D341Med (cell line): ENCODE data around the gene MRPL42.
A peak's percentile ranks its signal among the peaks of the same experiment; 100 is the strongest.

Source experiments
- DNase-seq: peaks from one replicate; pipeline ENCODE4 v3.0.0; 2012; ENCODE audit warnings: low spot score

MRPL42 gene

GRCh38 chr12:93500201-93500600 is 32.9 kb downstream of the MRPL42 start:
- DNase-seq, result no peak

GRCh38 chr12:93500667-93501066 is 33.4 kb downstream of the MRPL42 start:
- no peak for DNase-seq

- DNase-seq, result peak; percentile 42
Measured at GRCh38 chr12:93502802-93503623, 35.7 kb downstream of the MRPL42 start.

GRCh38 chr12:93507165-93507564 is 39.9 kb downstream of the MRPL42 start:
- DNase-seq, result no peak

- DNase-seq, result no peak
Measured at GRCh38 chr12:93509506-93509905, 42.2 kb downstream of the MRPL42 start.

GRCh38 chr12:93514853-93515252 is 47.5 kb downstream of the MRPL42 start:
- no peak for DNase-seq

- no peak for DNase-seq
Measured at GRCh38 chr12:93518725-93519124, 51.4 kb downstream of the MRPL42 start.

- no peak for DNase-seq
Measured at GRCh38 chr12:93519859-93520258, 52.5 kb downstream of the MRPL42 start.

GRCh38 chr12:93520454-93520853 is 53.1 kb downstream of the MRPL42 start:
- DNase-seq, result no peak

GRCh38 chr12:93521225-93522080 is 54.1 kb downstream of the MRPL42 start:
- DNase-seq, result no peak

GRCh38 chr12:93524386-93525133 is 57.2 kb downstream of the MRPL42 start:
- no peak for DNase-seq

GRCh38 chr12:93526786-93527428 is 59.6 kb downstream of the MRPL42 start:
- DNase-seq, result no peak

GRCh38 chr12:93530358-93530757 is 63.0 kb downstream of the MRPL42 start:
- no peak for DNase-seq

GRCh38 chr12:93533310-93533709 is 66.0 kb downstream of the MRPL42 start:
- no peak for DNase-seq

- no peak for DNase-seq
Measured at GRCh38 chr12:93536111-93536765, 68.9 kb downstream of the MRPL42 start.

GRCh38 chr12:93536766-93537488 is 69.6 kb downstream of the MRPL42 start:
- DNase-seq, result no peak

- DNase-seq, result no peak
Measured at GRCh38 chr12:93537769-93538168, 70.5 kb downstream of the MRPL42 start.

- no peak for DNase-seq
Measured at GRCh38 chr12:93539821-93540220, 72.5 kb downstream of the MRPL42 start.

- DNase-seq, result no peak
Measured at GRCh38 chr12:93540466-93540865, 73.2 kb downstream of the MRPL42 start.

GRCh38 chr12:93541578-93542225 is 74.4 kb downstream of the MRPL42 start:
- DNase-seq, result no peak
